Liver (tissue), 9 donors: Measurements from ENCODE around the gene MEG3. TPM values are rescaled to one million over a fixed set of nuclear protein-coding genes. Genes with fewer than 3 reads are reported as not detected.

Experiments
- DNase-seq: peaks from one replicate; pipeline ENCODE4 v3.0.0-alpha.2; 2017; ENCODE audit warnings: low spot score
- H3K27ac ChIP-seq, 2 donors: one replicate each; pipeline ENCODE4 v1.7.0; 2013; ENCODE audit warnings: inconsistent platforms in 2 of 2, low read length in 2 of 2, control low read depth in 1 of 2, low read depth in 1 of 2, mild to moderate bottlenecking in 1 of 2
- H3K27me3 ChIP-seq, 4 donors: one replicate each; pipeline versions ENCODE4 v1.6.1 to v1.7.0; 2013; ENCODE audit warnings: low read length in 3 of 4, inconsistent platforms in 1 of 4, mild to moderate bottlenecking in 1 of 4, moderate library complexity in 1 of 4; ENCODE audit not compliant: control insufficient read depth in 4 of 4, insufficient read depth in 4 of 4
- H3K36me3 ChIP-seq, 4 donors: one replicate each; pipeline versions ENCODE4 v1.6.1 to v1.7.0; 2013; ENCODE audit warnings: low read length in 3 of 4, mild to moderate bottlenecking in 3 of 4, low read depth in 1 of 4, moderate library complexity in 1 of 4; ENCODE audit not compliant: control insufficient read depth in 4 of 4, insufficient read depth in 3 of 4
- H3K4me1 ChIP-seq, 4 donors: one replicate each; pipeline versions ENCODE4 v1.6.1 to v1.7.0; 2013; ENCODE audit warnings: low read length in 3 of 4, mild to moderate bottlenecking in 3 of 4, moderate library complexity in 1 of 4; ENCODE audit not compliant: control insufficient read depth in 4 of 4, insufficient read depth in 4 of 4
- H3K4me3 ChIP-seq, 3 donors: one replicate each; pipeline versions ENCODE4 v1.6.1 to v1.7.0; 2013; ENCODE audit warnings: low read length in 3 of 3, control low read depth in 1 of 3, low read depth in 1 of 3, mild to moderate bottlenecking in 1 of 3
- H3K9ac ChIP-seq, 2 donors: one replicate each; pipeline ENCODE4 v1.7.0; 2013; ENCODE audit warnings: low read length in 2 of 2, mild to moderate bottlenecking in 2 of 2, moderate library complexity in 2 of 2, control low read depth in 1 of 2, low read depth in 1 of 2
- H3K9me3 ChIP-seq, 4 donors: one replicate each; pipeline versions ENCODE4 v1.6.1 to v1.7.0; 2013; ENCODE audit warnings: low read length in 3 of 4; ENCODE audit not compliant: control insufficient read depth in 4 of 4
- CTCF ChIP-seq: fragments of 150-350 bp; IDR thresholded peaks from 2 replicates; pipeline ENCODE4 v1.5.1; 2017; ENCODE audit warnings: improper control_type of control experiment, low read depth, low read length; ENCODE audit not compliant: missing input control
- EGR1 ChIP-seq, 2 donors: IDR thresholded peaks; 2 replicates each; pipeline ENCODE4 v1.6.1; 2016 to 2018; ENCODE audit warnings: antibody characterized with exemption in 2 of 2, low read depth in 2 of 2
- FOXA2 ChIP-seq: IDR thresholded peaks from 2 replicates; pipeline ENCODE4 v1.6.1; 2016; ENCODE audit warnings: antibody characterized with exemption
- GABPA ChIP-seq, 2 donors: IDR thresholded peaks in 1 of 2; conservative IDR thresholded peaks in 1 of 2; 2 replicates each; pipeline ENCODE4 v1.6.1; 2016; ENCODE audit warnings: antibody characterized with exemption in 2 of 2, mild to moderate bottlenecking in 1 of 2, moderate library complexity in 1 of 2
- HNF4A ChIP-seq, 2 donors: conservative IDR thresholded peaks; 2 replicates each; pipeline ENCODE4 v1.6.1; 2016; ENCODE audit warnings: antibody characterized with exemption in 2 of 2, mild to moderate bottlenecking in 2 of 2
- HNF4G ChIP-seq: IDR thresholded peaks from 2 replicates; pipeline ENCODE4 v1.6.1; 2016; ENCODE audit warnings: antibody characterized with exemption
- MAX ChIP-seq: IDR thresholded peaks from 2 replicates; pipeline ENCODE4 v1.6.1; 2016; ENCODE audit warnings: antibody characterized with exemption
- NR2F2 ChIP-seq: IDR thresholded peaks from 2 replicates; pipeline ENCODE4 v1.6.1; 2016; ENCODE audit warnings: antibody characterized with exemption
- RAD21 ChIP-seq, 2 donors: IDR thresholded peaks; 2 replicates each; pipeline ENCODE4 v1.6.1; 2016; ENCODE audit warnings: antibody characterized with exemption in 2 of 2, mild to moderate bottlenecking in 2 of 2
- REST ChIP-seq: IDR thresholded peaks from 2 replicates; pipeline ENCODE4 v1.6.1; 2016; ENCODE audit warnings: antibody characterized with exemption, mild to moderate bottlenecking
- RXRA ChIP-seq, 2 donors: IDR thresholded peaks; 2 replicates each; pipeline ENCODE4 v1.6.1; 2017 to 2018; ENCODE audit warnings: antibody characterized with exemption in 2 of 2, mild to moderate bottlenecking in 1 of 2
- SP1 ChIP-seq: IDR thresholded peaks from 2 replicates; pipeline ENCODE4 v1.6.1; 2018; ENCODE audit warnings: antibody characterized with exemption, mild to moderate bottlenecking
- TAF1 ChIP-seq: conservative IDR thresholded peaks from 2 replicates; pipeline ENCODE4 v1.6.1; 2016; ENCODE audit warnings: antibody characterized with exemption, mild to moderate bottlenecking
- WGBS: extraction: QIAGEN DNeasy Blood & Tissue Kit; methylation state at CpG from one replicate; pipeline ENCODE4 v1.1.7; 2013; 5-methylcytosine and 5-hydroxymethylcytosine counted together
- polyA plus RNA-seq, 2 donors: library from polyadenylated mRNA; stranded (reverse) in 1 of 2; unstranded in 1 of 2; fragments of 200-250 nt in 1 of 2; fragments of >200 nt in 1 of 2; fragmentation: Nextera tagmentation in 1 of 2; extraction: Ambion mirVana in 1 of 2; gene quantifications; one replicate each; pipeline versions ENCODE4 v1.2.1 to v1.2.3, GENCODE V29; 2013 to 2015
- total RNA-seq, 2 donors: library from RNA; depleted of rRNA; stranded (reverse); fragments of >200 nt; gene quantifications; one replicate each; pipeline ENCODE4 v1.2.3, GENCODE V29; 2014
- TF ChIP-seq, protein P1 (sequence below): IDR thresholded peaks from 2 replicates; pipeline ENCODE4 v1.6.1; 2016; ENCODE audit warnings: antibody characterized with exemption
- donor health status: healthy.
- donor health status: healthy.
- donor health status: healthy.
- donor health status: healthy.
- donor health status: healthy.

MEG3 gene
- total and polyA plus RNA-seq, 4 donors = 12.3 to 485 (median 23.1) TPM

DNA sequence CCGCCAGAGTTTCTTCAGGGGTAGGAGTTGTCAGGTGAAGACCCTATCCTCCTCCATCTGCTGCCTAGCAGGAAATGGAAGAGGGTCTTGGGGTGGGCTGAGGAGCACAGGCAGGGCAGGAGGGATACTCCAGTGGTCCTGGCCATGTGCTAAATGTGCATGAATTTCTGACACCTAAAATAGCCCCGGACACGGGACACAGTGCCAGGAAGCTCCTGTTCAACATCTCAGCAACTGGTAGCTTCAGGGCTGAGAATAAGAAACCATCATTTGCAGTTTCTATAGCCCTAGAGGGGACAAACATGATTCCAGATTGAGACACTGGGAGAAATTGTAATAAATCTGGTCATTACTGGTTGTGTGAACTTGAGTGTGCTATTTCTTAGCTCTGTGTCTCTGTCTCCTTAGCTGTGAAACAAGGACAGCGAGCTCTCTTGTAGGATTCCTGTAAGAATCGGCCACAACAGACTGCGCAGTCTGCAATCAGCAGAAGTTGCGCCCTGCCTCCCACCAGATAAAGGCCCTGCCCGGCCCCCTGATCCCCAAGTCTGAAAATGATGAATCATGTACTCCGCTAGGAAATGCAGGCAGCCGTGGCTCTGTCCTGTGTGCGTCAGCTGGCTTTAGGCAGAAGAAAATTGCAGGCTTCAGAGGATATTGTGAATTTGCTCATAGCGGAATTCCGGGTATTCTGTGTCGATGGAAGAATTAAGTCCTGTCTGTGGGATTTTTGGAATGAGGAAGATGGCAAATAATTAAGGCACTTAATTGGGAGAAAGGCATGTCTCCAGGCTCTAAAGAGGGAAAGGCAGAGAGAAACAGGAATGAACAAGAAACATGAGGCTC lies 35.2 kb upstream of the MEG3 start:
- Histone ChIP-seq H3K36me3 (no peaks in the 10 kb centered on the region), H3K4me1 (no peaks in the 10 kb centered on the region), H3K27ac (no peak overlapping the region), H3K4me3 (no peak overlapping the region), H3K9ac (no peak overlapping the region), H3K9me3 (no peaks in the 10 kb centered on the region), H3K27me3 (no peaks in the 10 kb centered on the region)
- DNase-seq = no peak
- WGBS = 83% methylated on average over 14 of the region's 14 CpGs
- TF ChIP-seq REST (no peak), NR2F2 (peak; percentile 46), RAD21 (IDR thresholded peaks at IDR 0.05) (peak in 1 of 2 donors; percentile 11)

- WGBS = 91% methylated on average over 13 of the region's 13 CpGs
- no peak for DNase-seq
Observed at GRCh38 chr14:100791348-100791735, 34.6 kb upstream of the MEG3 start.

More at GRCh38 chr14:100791348-100791735, 34.6 kb upstream of the MEG3 start:
- H3K27ac ChIP-seq = no peak overlapping the region
- no peaks in the 10 kb centered on the region for H3K36me3 ChIP-seq
- no peak overlapping the region for H3K9ac ChIP-seq
- no peaks in the 10 kb centered on the region for H3K4me1 ChIP-seq
- H3K9me3 ChIP-seq = no peaks in the 10 kb centered on the region
- no peak overlapping the region for H3K4me3 ChIP-seq
- TF ChIP-seq FOXA2 = no peak
- TF ChIP-seq REST = no peak
- TF ChIP-seq RAD21 (IDR thresholded peaks at IDR 0.05) = no peak
- no peak for TF ChIP-seq GABPA (IDR thresholded peaks at IDR 0.05 in 1 of 2, conservative IDR thresholded peaks at IDR 0.05 in 1 of 2)
- no peak for TF ChIP-seq NR2F2
- TF ChIP-seq HNF4G = no peak
- no peak for TF ChIP-seq HNF4A (conservative IDR thresholded peaks at IDR 0.05)
- TF ChIP-seq SP1 = no peak
- TF ChIP-seq, protein P1, sequence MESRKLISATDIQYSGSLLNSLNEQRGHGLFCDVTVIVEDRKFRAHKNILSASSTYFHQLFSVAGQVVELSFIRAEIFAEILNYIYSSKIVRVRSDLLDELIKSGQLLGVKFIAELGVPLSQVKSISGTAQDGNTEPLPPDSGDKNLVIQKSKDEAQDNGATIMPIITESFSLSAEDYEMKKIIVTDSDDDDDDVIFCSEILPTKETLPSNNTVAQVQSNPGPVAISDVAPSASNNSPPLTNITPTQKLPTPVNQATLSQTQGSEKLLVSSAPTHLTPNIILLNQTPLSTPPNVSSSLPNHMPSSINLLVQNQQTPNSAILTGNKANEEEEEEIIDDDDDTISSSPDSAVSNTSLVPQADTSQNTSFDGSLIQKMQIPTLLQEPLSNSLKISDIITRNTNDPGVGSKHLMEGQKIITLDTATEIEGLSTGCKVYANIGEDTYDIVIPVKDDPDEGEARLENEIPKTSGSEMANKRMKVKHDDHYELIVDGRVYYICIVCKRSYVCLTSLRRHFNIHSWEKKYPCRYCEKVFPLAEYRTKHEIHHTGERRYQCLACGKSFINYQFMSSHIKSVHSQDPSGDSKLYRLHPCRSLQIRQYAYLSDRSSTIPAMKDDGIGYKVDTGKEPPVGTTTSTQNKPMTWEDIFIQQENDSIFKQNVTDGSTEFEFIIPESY = no peak
- TF ChIP-seq MAX = no peak
- no peak for TF ChIP-seq RXRA (IDR thresholded peaks at IDR 0.05)
- TF ChIP-seq EGR1 (IDR thresholded peaks at IDR 0.05; ENCODE audit: low read depth in 2 of 2) = no peak
- TF ChIP-seq CTCF = no peak
- TF ChIP-seq TAF1 = no peak
- H3K27me3 ChIP-seq = no peaks in the 10 kb centered on the region
